Astrocyte of the cerebellum (primary cell): ENCODE data around the gene ABHD2.
A peak's percentile ranks its signal among the peaks of the same experiment; 100 is the strongest.
"Not testable (repeated sequence)": the region's sequence is repeated elsewhere in the genome, so short reads cannot be mapped to it uniquely, and the experiment has no call there.

Experiments
- DNase-seq: peaks from one replicate; pipeline ENCODE4 v3.0.0-alpha.2; 2011; ENCODE audit warnings: low read depth
- H3K4me3 ChIP-seq: 2 replicates; pipeline ENCODE4 v1.5.1; 2011; ENCODE audit warnings: mild to moderate bottlenecking, low read depth, low read length, moderate library complexity
- in situ Hi-C: cut with HindIII; loops from 2 replicates; pipeline ENCODE4 v1.10.0; 2017; ENCODE audit warnings: low sequenced_read_pairs
- TF ChIP-seq, protein P1 (sequence below): IDR thresholded peaks from 2 replicates; pipeline ENCODE4 v1.5.1; 2012; ENCODE audit warnings: low read length, low read depth, moderate library complexity, mild to moderate bottlenecking; ENCODE audit errors: missing control alignments

Gene ABHD2

DNA sequence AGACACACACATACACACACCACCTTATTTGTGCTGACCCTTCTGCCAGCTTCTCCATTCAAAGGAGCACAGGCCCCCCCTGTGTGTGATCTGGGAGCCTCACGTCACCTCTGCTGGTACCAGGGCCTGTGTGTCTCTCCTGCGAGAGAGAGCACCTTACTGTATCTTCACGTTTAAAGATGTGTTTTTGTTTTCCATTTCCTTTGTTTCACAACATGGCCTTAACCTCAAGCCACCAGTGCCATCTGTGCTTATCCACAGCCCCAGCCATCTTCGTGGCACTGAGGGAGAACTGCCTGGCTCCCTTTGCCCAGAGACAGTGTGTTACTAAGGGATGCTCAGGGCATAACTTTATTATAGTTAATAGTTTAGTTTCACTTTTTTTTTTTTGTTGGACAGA is 52.3 kb downstream of the ABHD2 start:
- no peak for DNase-seq
- in situ Hi-C loops: no loop called here

DNA sequence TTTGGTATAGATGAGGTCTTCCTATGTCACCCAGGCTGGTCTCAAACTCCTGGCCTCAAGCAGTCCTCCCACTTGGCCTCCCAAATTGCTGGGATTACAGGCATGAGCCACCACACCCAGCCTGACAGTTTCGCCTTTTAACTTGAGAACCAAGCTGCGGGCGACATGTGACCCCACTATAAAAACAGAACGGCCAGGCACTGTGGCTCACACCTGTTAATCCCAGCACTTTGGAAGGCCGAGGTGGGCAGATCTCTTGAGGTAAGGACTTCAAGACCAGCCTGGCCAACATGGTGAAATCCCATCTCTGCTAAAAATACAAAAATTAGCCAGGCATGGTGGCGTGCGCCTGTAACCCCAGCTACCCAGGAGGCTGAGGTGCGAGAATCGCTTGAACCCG is 52.9 kb downstream of the ABHD2 start:
- DNase-seq, in situ Hi-C loops, H3K4me3 ChIP-seq: not testable (repeated sequence)

More for the DNA sequence above, 52.3 kb downstream of the ABHD2 start:
- H3K4me3 ChIP-seq: no peak overlapping the region
- TF ChIP-seq, protein P1, sequence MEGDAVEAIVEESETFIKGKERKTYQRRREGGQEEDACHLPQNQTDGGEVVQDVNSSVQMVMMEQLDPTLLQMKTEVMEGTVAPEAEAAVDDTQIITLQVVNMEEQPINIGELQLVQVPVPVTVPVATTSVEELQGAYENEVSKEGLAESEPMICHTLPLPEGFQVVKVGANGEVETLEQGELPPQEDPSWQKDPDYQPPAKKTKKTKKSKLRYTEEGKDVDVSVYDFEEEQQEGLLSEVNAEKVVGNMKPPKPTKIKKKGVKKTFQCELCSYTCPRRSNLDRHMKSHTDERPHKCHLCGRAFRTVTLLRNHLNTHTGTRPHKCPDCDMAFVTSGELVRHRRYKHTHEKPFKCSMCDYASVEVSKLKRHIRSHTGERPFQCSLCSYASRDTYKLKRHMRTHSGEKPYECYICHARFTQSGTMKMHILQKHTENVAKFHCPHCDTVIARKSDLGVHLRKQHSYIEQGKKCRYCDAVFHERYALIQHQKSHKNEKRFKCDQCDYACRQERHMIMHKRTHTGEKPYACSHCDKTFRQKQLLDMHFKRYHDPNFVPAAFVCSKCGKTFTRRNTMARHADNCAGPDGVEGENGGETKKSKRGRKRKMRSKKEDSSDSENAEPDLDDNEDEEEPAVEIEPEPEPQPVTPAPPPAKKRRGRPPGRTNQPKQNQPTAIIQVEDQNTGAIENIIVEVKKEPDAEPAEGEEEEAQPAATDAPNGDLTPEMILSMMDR: no peak

DNA sequence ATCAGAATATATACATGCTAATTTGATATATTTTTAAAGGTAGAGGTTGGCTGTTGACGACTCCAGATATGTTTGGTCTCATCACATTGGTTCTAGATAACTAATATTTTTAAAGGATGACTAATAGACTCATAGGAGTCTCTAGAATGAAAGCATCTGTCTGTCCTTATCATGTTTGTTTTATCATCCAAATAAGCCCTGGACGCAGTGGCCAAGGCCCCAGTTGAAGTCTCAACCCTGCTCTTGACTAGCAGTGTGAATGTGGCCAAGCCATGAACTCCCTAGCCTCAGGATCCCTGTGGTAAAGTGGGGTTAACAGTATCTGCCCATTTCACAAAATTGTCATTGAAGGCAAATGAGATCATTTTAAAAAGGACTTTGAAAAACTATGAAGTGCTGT is 53.6 kb downstream of the ABHD2 start:
- DNase-seq: no peak
- TF ChIP-seq, protein P1: no peak
- in situ Hi-C loops: no loop called here
- H3K4me3 ChIP-seq: no peak overlapping the region

DNA sequence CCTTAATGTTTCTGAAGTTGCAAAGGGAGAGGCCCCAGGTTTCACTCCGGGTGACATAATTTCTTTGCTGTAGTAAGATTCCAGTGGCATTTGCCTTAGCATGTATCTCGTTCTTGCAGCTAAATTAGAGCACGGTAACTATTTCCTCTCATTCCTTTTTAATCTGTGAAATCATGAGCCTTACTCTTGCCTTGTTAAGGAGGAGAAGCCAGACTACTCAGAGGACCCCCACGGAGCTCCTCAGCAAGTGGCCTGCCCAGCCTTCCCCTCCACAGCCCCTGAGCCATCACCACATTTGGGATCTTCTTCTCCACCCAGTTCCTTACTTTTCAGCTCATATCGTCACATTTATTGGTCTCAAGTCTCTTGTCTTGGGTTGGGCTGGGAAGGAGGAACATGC is 54.2 kb downstream of the ABHD2 start:
- TF ChIP-seq, protein P1: no peak
- H3K4me3 ChIP-seq: no peak overlapping the region
- in situ Hi-C loops: no loop called here
- DNase-seq: no peak

DNA sequence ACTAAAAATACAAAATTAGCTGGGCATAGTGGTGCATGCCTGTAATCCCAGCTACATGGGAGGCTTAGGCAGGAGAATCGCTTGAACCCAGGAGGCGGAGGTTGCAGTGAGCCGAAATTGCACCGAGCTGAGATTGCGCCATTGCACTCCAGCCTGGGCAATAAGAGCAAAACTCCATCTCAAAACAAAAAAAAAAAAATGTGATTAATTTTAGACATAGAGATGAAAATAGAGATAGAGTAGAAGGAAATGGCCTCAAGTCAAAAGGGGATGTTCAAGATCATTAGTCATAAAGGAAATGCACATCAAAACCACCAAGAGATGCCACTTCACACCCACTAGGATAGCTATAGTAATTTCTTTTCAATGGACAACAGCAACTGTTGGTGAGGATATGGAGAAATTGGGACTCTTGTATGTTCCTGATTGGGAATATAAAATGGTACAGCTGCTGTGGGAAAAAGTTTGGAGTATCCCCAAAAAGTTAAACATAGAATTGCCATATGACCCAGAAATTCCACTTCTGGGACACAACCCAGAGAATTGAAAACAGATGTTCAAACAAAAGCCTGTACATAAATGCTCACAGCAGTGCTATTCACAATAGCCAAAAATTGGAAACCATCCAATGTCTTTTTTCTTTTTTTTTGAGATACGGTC is 55.4 kb downstream of the ABHD2 start:
- peak; percentile 91 for DNase-seq
- in situ Hi-C loops: no loop called here
- H3K4me3 ChIP-seq: no peak overlapping the region

DNA sequence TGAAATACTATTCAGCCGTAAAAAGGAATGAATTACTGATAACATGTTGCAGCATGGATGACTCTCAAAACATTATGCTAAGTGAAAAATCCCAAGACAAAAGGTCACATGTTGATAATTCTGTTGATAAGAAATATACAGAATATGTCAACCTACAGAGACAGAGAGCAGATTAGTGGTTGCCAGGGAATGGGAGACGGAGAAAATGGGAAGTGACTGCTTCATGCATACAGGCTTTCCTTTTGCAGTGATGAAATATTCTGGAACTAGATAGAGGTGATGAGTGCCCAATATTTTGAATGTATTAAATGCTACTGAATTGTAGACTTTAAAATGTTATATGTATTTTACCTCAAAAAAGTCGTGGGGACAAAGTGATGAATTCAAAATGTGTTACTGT is 56.2 kb downstream of the ABHD2 start:
- no peak for DNase-seq
- H3K4me3 ChIP-seq: no peak overlapping the region
- in situ Hi-C loops: no loop called here
- TF ChIP-seq, protein P1: no peak

More for the DNA sequence above, 55.4 kb downstream of the ABHD2 start:
- TF ChIP-seq, protein P1: no peak

DNA sequence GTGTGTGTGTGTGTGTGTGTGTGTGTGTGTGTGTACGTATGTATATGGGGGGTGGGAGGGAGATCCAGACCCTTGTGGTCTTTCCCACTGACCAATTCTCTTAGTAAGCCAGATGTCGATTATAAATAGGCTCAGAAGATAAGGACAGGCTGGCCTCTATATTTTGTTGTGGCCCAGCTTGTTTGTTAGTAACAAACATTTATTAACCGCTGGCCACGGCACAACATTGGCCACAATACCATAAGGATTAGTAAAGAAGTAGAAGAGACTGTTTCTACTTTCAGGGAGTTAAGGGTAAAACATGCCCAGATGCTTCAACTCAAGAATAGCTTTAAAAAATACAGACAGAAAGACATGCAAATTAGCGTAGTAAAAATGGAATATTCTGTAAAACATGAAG is 58.1 kb downstream of the ABHD2 start:
- DNase-seq: no peak
- in situ Hi-C loops: no loop called here
- TF ChIP-seq, protein P1: no peak
- H3K4me3 ChIP-seq: no peak overlapping the region
